Cardiac fibroblast (primary cell): ENCODE data around the gene C1orf159.

Source experiments
- DNase-seq, 2 donors: peaks; one replicate each; pipeline versions ENCODE4 v3.0.0 to v3.0.0-alpha.2; 2010; ENCODE audit warnings: low read depth in 2 of 2
- H3K4me3 ChIP-seq, 2 donors: replicated peaks in 1 of 2; 1 replicate in 1 of 2; 2 replicates in 1 of 2; pipeline ENCODE4 v1.5.1; 2011; ENCODE audit warnings: low read depth in 2 of 2, low read length in 2 of 2, mild to moderate bottlenecking in 2 of 2, moderate library complexity in 1 of 2
- TF ChIP-seq, protein P1 (sequence below): IDR thresholded peaks from one replicate; pipeline ENCODE4 v1.5.1; 2011; ENCODE audit warnings: low read depth, mild to moderate bottlenecking, low read length, inconsistent platforms

C1orf159 gene

DNA sequence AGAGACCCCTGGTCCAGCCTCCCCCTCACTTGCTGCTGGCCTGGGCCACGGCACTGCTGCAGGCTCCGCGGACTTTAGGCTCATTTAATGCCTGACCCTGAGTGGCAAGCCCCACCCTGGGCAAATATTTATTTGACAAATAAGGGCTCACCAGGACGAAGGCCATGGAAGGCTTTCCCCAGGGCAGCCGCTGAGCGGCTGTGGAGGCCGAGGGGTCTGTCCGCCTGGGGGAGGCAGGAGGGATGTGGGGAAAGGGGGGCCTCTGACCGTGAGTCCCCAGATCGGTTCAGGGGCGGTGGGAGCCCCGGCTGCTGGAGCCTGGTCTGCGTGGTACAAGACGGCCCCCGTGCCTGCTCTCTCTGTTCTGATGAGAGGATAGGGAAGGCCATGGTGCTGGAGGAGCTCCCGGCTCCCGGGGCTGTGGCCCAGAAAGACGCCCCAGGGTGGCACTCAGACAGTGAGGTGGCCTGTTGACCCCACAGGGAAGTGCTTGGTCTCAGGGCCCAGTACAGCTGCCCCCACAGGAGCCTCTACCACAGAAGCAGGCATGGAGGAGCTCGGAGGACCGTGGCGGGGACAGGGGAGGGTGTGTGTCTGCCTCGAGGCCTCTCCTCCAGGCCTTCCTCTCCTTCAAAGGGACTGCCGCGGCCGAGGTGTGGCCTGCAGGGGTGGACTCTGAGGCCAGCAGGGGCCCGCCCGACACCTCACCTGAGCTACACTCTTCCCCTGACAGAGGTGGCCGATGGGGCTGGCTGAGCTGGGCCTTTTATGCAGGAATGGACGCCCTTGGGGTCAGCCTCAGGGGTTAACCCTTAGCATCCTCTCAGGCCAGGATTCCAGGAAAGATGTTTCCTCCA is 9.1 kb upstream of the C1orf159 start:
- TF ChIP-seq, protein P1, sequence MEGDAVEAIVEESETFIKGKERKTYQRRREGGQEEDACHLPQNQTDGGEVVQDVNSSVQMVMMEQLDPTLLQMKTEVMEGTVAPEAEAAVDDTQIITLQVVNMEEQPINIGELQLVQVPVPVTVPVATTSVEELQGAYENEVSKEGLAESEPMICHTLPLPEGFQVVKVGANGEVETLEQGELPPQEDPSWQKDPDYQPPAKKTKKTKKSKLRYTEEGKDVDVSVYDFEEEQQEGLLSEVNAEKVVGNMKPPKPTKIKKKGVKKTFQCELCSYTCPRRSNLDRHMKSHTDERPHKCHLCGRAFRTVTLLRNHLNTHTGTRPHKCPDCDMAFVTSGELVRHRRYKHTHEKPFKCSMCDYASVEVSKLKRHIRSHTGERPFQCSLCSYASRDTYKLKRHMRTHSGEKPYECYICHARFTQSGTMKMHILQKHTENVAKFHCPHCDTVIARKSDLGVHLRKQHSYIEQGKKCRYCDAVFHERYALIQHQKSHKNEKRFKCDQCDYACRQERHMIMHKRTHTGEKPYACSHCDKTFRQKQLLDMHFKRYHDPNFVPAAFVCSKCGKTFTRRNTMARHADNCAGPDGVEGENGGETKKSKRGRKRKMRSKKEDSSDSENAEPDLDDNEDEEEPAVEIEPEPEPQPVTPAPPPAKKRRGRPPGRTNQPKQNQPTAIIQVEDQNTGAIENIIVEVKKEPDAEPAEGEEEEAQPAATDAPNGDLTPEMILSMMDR = no peak
- no peak for DNase-seq
- H3K4me3 ChIP-seq = no peak overlapping the region

DNA sequence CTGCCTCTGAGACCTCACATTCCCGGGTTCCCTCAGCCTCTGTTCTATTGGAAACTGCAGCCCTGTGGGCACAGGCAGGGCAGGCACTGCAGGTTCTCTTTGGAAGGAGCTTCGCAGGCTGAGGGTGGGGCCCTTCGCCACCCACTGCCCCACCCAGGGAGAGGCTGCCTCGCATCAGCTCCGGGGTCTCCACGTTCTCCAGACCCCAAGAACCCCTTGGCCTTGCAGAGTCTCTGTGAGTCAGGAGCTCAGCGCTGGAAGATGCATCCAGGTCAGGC is 8.6 kb upstream of the C1orf159 start:
- TF ChIP-seq, protein P1 = no peak

DNA sequence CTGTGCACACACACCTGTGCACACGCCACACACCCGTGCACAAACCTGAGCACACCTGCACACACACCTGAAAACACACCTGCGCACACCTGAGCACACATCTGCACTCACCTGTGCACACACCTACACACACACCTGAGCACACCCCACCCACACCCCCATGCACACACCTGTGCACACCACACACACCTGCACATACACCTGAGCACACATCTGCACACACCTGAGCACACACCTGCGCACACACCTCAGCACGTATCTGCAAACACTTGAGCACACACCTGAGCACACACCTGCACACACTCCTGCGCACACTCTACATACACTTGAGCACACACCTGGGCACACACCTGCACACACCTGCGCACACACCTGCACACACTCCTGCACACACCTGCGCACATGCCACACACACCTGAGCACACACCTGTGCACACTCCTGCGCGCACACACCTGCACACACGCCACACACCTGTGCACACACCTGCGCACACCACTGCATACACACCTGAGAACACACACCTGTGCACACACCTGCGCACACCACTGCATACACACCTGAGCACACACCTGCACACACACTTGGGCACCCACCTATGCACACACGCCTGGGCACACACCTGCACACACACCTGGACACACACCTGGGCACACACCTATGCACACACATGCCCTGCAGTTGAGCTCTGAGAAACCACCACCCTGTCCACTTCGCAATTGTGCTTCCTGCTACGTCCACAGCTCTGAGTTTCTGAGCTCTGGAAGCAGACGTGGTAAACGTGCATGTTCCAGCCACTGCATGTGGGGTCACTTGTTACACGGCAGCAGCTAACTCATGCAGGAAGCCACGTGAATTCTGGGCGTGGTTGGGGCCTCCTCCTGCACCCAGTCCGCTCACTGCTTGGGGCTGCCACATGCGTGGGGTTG is 8.0 kb upstream of the C1orf159 start:
- peak; percentile 18 to 36 for DNase-seq
- H3K4me3 ChIP-seq = no peak overlapping the region
- TF ChIP-seq, protein P1 = no peak

More for the DNA sequence above, 8.6 kb upstream of the C1orf159 start:
- H3K4me3 ChIP-seq = no peak overlapping the region
- DNase-seq = no peak

DNA sequence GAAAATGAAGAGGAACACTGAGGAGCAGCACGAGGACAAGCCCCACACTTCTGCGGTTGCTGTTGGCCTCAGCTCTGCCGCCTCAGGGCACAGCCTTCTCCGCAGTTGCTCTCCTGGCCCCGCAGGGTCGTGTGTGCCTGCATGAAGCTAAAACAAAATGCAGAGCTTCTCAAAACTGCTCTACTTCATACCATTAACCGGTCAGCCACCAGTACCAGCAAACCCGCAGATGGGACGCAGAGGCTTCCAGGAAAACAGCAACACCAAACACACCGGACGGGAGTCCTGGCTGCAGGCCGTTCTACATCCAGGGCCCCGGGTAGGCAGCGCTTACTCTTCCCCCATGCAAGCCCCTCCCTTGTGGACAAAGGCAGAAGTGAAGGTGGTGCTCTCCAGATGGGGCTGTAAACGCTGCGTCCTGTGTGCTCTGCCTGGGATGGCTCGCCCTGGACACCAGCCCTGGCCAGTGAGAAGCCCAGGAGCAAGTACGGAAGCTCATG is 7.1 kb upstream of the C1orf159 start:
- TF ChIP-seq, protein P1 = no peak
- H3K4me3 ChIP-seq = no peak overlapping the region
- no peak for DNase-seq

DNA sequence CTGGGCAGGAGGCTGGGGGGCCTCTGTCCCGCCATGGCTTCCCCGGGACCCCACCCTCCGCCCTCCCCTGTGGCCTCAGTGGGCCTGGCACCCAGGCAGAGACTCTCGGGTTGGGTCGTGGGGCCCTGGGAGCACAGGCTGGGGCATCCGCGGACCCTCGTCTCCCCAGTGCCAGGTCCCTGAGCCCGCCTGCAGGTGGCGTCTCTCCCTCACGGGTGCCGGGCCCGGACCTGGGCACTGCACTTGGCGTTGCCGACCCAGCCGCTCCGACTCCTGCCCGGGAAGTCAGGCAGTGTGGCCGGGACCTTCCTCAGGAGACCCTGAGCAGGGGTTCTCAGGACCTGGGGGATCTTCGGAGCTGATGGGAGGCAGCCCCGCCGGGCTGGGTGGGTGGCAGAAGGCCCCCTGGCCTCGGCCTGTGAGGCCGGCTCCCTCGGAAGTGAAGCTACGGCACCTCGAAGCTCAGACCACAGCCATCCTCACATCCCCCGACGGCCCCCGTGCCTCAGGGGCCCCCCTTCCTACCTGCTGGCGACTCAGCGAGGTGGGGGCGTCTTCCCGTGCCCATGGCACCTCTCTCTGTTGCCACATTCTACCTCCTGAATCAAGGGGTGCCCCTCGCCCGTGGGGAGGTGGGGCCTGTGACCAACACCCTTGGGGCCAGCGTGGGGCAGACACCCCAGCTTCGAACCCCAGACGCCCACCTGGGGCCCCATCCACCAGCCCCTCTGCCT is 6.4 kb upstream of the C1orf159 start:
- TF ChIP-seq, protein P1 = peak; percentile 89
- peak overlapping the region in 1 of 2 donors; percentile 26 for H3K4me3 ChIP-seq
- peak; percentile 73 to 79 for DNase-seq

DNA sequence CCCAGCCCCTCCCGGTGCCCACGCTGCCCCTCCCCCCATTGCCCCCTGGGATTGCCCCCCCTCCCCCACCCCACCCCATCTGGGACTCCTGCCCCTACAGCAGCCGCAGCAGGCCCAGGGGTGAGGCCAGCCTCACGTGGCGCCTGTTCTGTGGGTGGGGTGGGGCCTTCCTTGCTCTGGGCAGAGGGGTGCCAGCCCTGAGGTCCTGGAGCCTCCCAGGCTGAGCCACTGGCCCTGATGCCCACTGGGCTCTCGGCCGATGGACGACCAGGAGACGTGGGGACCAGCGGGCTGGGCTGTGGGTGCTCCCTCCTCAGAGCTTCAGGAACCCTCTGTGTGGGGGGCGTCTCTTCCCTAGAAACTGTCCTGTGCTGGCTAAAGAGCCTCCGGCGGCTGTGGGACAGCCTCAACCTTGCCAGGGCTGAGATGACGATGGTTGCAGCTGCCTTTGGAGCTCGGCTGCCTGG is 5.8 kb upstream of the C1orf159 start:
- DNase-seq = no peak
- H3K4me3 ChIP-seq = peak overlapping the region in 1 of 2 donors; percentile 7
- TF ChIP-seq, protein P1 = no peak
